Omental fat pad (tissue), 4 donors: ENCODE data around the gene SLC44A3. TPM values are rescaled to one million over a fixed set of nuclear protein-coding genes. Genes with fewer than 3 reads are reported as not detected.
"Not testable (repeated sequence)": the region's sequence is repeated elsewhere in the genome, so short reads cannot be mapped to it uniquely, and the experiment has no call there.

Experiments used
- ATAC-seq: fragments of 150-250 bp; one replicate; pipeline ENCODE4 v1.9.1; 2016; ENCODE audit warnings: mild to moderate bottlenecking, moderate library complexity; ENCODE audit not compliant: low FRiP score
- DNase-seq: peaks from one replicate; pipeline ENCODE4 v3.0.0-alpha.2; 2019; ENCODE audit warnings: low spot score
- total RNA-seq, 4 donors: library from RNA; depleted of rRNA; stranded (reverse); fragments of >200 nt; gene quantifications; one replicate each; pipeline ENCODE4 v1.1.0, GENCODE V29; 2016
- TF ChIP-seq, protein P1 (sequence below), 3 donors: fragments of 450-650 bp; IDR thresholded peaks; one replicate each; pipeline ENCODE4 v1.5.1; 2016 to 2017; ENCODE audit warnings: antibody characterized with exemption in 3 of 3, mild to moderate bottlenecking in 3 of 3, moderate library complexity in 2 of 3

The SLC44A3 gene
- total RNA-seq, 4 donors from 2014 or later: 1.3 to 1.9 (median 1.4) TPM

DNA sequence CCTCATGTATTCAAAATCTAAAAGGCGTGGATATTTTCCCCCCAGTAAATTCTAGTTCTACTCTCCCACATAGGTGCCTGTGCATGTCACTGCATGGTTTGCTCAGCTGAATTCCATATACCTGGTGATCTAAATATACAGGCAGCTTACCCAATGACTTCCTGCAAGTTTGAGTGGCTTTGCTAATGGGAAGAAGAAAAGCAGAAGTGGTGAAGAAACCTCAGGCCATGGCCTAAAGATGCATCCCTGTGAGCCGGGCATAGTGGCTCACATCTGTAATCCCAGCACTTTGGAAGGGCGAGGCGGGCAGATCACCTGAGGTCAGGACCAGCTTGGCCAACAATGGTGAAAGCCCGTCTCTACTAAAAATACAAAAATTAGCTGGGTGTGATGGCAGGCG, 11.5 kb downstream of the SLC44A3 start:
- ATAC-seq: no peak
- TF ChIP-seq, protein P1, sequence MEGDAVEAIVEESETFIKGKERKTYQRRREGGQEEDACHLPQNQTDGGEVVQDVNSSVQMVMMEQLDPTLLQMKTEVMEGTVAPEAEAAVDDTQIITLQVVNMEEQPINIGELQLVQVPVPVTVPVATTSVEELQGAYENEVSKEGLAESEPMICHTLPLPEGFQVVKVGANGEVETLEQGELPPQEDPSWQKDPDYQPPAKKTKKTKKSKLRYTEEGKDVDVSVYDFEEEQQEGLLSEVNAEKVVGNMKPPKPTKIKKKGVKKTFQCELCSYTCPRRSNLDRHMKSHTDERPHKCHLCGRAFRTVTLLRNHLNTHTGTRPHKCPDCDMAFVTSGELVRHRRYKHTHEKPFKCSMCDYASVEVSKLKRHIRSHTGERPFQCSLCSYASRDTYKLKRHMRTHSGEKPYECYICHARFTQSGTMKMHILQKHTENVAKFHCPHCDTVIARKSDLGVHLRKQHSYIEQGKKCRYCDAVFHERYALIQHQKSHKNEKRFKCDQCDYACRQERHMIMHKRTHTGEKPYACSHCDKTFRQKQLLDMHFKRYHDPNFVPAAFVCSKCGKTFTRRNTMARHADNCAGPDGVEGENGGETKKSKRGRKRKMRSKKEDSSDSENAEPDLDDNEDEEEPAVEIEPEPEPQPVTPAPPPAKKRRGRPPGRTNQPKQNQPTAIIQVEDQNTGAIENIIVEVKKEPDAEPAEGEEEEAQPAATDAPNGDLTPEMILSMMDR (IDR thresholded peaks at IDR 0.05): no peak
- no peak for DNase-seq

DNA sequence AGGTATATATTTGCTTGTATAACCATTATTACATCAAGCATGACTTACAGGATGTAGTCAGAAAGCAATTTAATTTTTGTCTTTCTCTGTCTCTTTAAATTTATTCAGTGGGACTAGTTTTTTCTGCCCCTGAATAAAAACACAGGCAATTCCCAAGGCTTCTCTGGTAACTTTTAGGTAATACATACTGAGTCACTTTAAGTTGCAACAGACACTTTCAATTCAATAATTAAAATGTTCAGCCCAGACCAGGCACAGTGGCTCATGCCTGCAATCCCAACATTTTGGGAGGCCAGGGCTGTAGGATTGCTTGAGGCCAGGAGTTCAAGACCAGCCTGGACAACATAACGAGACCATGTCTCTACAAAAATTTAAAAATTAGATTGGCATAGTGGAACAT, 12.3 kb downstream of the SLC44A3 start:
- DNase-seq: no peak
- no peak for ATAC-seq
- TF ChIP-seq, protein P1 (IDR thresholded peaks at IDR 0.05): no peak

DNA sequence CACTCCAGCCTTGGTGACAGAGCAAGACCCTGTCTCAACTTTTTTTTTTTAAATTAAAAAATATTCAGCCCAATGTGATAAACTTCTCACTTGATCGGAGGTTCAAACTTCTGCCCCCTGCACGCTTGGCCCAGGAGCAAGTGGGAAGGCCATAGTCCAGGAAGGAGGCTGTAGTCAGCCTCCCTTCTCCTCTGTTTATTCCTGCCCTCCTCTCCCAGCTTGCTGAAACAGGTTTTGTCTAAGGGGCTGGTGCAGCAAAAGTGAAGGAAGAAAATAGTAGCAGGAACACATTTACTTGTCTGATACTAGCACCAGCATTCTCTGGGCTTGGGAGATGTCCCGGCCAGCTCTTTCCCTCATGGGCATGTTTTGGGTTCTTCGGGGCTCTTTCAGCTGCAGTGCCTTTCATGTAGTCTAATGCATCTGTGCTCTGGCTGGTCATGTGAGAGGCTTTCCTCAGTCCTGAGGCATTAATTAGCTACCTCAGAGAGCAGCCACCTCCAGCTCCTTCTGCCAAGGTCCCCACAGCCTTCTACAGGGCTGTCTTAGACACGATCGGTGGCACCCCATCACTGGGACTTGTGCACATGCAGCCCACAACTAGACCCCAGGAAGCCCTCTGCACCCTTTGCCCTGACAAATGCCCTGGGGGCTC, 12.9 kb downstream of the SLC44A3 start:
- DNase-seq (no peak), ATAC-seq (no peak)
- TF ChIP-seq, protein P1 (IDR thresholded peaks at IDR 0.05): no peak

DNA sequence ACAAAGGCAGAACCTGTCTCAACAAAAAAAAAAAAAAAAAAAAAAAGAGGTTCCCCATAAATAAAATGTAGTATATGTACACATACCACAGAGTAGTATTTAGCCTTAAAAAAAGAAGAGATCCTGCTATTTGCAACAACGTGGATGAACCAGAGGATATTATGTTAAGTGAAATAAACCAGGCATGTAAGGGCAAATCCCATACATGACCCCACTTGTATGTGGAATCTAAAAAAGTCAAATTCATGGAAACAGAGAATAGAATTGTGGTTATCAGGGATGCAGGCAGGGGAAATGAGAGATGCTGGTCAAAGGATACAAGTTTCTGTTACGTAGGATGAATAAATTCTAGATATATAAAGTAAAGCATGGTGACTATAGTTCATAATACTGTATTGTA, 16.7 kb downstream of the SLC44A3 start:
- ATAC-seq: no peak
- TF ChIP-seq, protein P1 (IDR thresholded peaks at IDR 0.05): no peak
- no peak for DNase-seq

DNA sequence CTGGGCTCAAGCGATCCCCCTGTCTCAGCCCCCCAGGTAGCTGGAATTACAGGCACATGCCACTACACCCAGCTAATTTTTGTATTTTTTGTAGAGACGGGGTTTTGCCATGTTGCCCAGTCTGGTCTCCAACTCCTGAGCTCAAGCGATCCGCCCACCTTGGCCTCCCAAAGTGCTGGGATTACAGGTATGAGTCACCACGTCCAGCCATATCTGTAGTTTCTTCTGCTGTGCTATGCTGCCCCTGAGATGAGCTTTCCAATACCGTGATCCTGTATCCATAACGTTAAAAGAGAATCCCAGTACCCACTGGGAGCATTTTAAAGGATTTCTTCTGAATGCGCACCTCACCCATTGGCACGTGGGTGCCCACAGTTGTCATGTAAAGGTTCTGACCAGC, 20.2 kb downstream of the SLC44A3 start:
- ATAC-seq, DNase-seq: not testable (repeated sequence)

DNA sequence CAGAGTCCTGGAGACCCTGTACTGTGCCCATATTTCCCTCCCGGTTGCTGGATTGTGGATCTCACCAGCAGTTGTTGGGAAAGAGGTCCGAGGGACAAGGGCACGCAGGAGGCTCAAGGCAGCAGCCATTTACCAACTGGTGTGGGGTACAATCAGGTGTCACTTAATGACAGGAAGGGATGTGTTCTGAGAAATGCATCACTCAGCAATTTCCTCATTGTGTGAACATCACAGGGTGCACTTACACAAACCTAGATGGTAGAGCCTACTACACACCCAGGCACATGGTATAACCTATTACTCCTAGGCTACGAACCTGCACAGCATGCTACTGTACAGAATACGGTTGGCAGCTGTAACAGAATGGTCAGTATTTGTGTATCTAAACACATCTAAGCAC, 20.7 kb downstream of the SLC44A3 start:
- TF ChIP-seq, protein P1 (IDR thresholded peaks at IDR 0.05): no peak
- DNase-seq: no peak
- no peak for ATAC-seq

DNA sequence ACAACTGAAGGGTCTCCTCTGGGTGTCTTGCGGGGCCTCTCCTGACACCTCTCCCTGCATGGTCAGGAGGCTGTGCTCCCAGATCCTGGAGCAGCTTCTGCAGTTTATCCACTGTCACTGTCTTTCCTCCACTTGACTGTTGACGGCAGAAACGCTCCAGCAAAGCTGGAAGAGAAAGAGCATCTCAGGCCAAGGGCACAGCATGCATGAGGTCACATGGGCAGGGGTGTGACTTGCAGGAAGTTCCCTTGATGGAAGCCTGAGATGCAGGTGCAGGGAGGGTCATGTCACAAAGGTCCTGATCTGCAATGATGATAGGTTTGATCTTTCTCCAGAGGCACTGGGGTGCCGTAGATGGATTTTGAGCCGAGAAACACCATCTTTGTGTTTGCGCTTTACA, 23.3 kb downstream of the SLC44A3 start:
- DNase-seq: no peak
- ATAC-seq: no peak
- TF ChIP-seq, protein P1 (IDR thresholded peaks at IDR 0.05): no peak
